Hematopoietic multipotent progenitor cell treated with erythropoietin and hydrocortisone succinate and interleukin-3 and kit ligand, for 6 days (in vitro differentiated cells): ENCODE results near the gene APOE.
"Not testable (repeated sequence)": the region's sequence is repeated elsewhere in the genome, so short reads cannot be mapped to it uniquely, and the experiment has no call there.

ENCODE experiments used
- DNase-seq: peaks from one replicate; pipeline ENCODE4 v3.0.0-alpha.2; 2015

APOE gene

GRCh38 chr19:44912854-44913253, 7.3 kb downstream of the APOE start:
- DNase-seq = peak; percentile 71

GRCh38 chr19:44913512-44914432, 8.2 kb downstream of the APOE start:
- DNase-seq = peak; percentile 84

GRCh38 chr19:44914433-44915206, 9.0 kb downstream of the APOE start, which contains the start of gene APOC1:
Gene APOC1, plus strand, starts transcription at chr19:44914608. Its CDS starts 284 bp downstream, at chr19:44914892.
- DNase-seq = peak; percentile 95

- DNase-seq = no peak
Measured at GRCh38 chr19:44924243-44924725, 18.7 kb downstream of the APOE start.

GRCh38 chr19:44925114-44925891, 19.7 kb downstream of the APOE start:
- DNase-seq = peak; percentile 58

GRCh38 chr19:44926245-44927077, 20.9 kb downstream of the APOE start:
- not testable (repeated sequence) for DNase-seq

GRCh38 chr19:44927746-44928145, 22.1 kb downstream of the APOE start:
- DNase-seq = no peak

- no peak for DNase-seq
Measured at GRCh38 chr19:44930088-44930487, 24.5 kb downstream of the APOE start.

- no peak for DNase-seq
Measured at GRCh38 chr19:44931541-44931940, 25.9 kb downstream of the APOE start.

- no peak for DNase-seq
Measured at GRCh38 chr19:44939668-44940067, 34.1 kb downstream of the APOE start.

GRCh38 chr19:44942067-44942571, 36.5 kb downstream of the APOE start, which contains the start of gene APOC4:
Gene APOC4, plus strand, starts transcription at chr19:44942237. Its CDS starts 41 bp downstream, at chr19:44942278.
- DNase-seq = no peak

GRCh38 chr19:44943801-44944249, 38.2 kb downstream of the APOE start:
- peak; percentile 80 for DNase-seq

GRCh38 chr19:44947041-44947581, 41.5 kb downstream of the APOE start:
- DNase-seq = no peak

GRCh38 chr19:44948237-44948636, 42.6 kb downstream of the APOE start:
- DNase-seq = no peak

GRCh38 chr19:44948763-44949374, 43.3 kb downstream of the APOE start:
- DNase-seq = no peak

- no peak for DNase-seq
Measured at GRCh38 chr19:44949550-44949949, 44.0 kb downstream of the APOE start.

GRCh38 chr19:44951179-44952159, 45.9 kb downstream of the APOE start:
- DNase-seq = peak; percentile 96

GRCh38 chr19:44954278-44954648, 48.7 kb downstream of the APOE start:
- DNase-seq = no peak
